Hepatocyte (in vitro differentiated cells): ENCODE results near the gene ARID1A.
"Not testable (repeated sequence)": the region's sequence is repeated elsewhere in the genome, so short reads cannot be mapped to it uniquely, and the experiment has no call there.

Source experiments
- CTCF ChIP-seq: fragments of 200-600 bp; sonication (generic); IDR thresholded peaks from 2 replicates; pipeline ENCODE4 v1.5.1; 2016; ENCODE audit warnings: antibody characterized with exemption, mild to moderate bottlenecking; ENCODE audit not compliant: poor library complexity
- EZH2 ChIP-seq: fragments of 200-600 bp; sonication (generic); IDR thresholded peaks from 2 replicates; pipeline ENCODE4 v1.6.1; 2016; ENCODE audit warnings: antibody characterized with exemption, mild to moderate bottlenecking, borderline replicate concordance
- EZH2phosphoT487 ChIP-seq: fragments of 200-600 bp; sonication (generic); IDR thresholded peaks from one replicate; pipeline ENCODE4 v1.6.1; 2018; ENCODE audit warnings: antibody characterized with exemption, mild to moderate bottlenecking, low read depth, moderate library complexity; ENCODE audit not compliant: unreplicated experiment, severe bottlenecking

- TF ChIP-seq CTCF = peak; percentile 65
- TF ChIP-seq EZH2, EZH2phosphoT487: not testable (repeated sequence)
Observed at GRCh38 chr1:26810105-26810504, 114.3 kb downstream of the ARID1A start.
